SK-N-SH treated with all-trans-retinoic acid at 6 μM for 48 hours (cell line): ENCODE data around the gene SDK2.

Source experiments
- ARNTL ChIP-seq: fragments of 450-650 bp; formaldehyde crosslinking; IDR thresholded peaks from 2 replicates; pipeline ENCODE4 v1.5.0; 2020; ENCODE audit warnings: low read depth, mild to moderate bottlenecking, moderate library complexity, borderline replicate concordance
- GLIS3 ChIP-seq: fragments of 250-450 bp; sonication (Bioruptor Pico); IDR thresholded peaks from 2 replicates; pipeline ENCODE4 v1.5.0; 2020; ENCODE audit warnings: mild to moderate bottlenecking, moderate library complexity
- ISL1 ChIP-seq: fragments of 250-450 bp; sonication (Bioruptor Pico); IDR thresholded peaks from 2 replicates; pipeline ENCODE4 v2.1.2; 2022; ENCODE audit warnings: mild to moderate bottlenecking, moderate library complexity
- RARB ChIP-seq: fragments of 250-450 bp; sonication (Bioruptor Pico); IDR thresholded peaks from 2 replicates; pipeline ENCODE4 v1.8.0; 2021; ENCODE audit warnings: mild to moderate bottlenecking, moderate library complexity
- TCF4 ChIP-seq: fragments of 250-450 bp; sonication (Bioruptor Pico); IDR thresholded peaks from 2 replicates; pipeline ENCODE4 v1.8.0; 2021; ENCODE audit warnings: mild to moderate bottlenecking, moderate library complexity, borderline replicate concordance
- TOX ChIP-seq: fragments of 250-450 bp; sonication (Bioruptor Pico); IDR thresholded peaks from 2 replicates; pipeline ENCODE4 v1.8.0; 2021; ENCODE audit warnings: mild to moderate bottlenecking, moderate library complexity, borderline replicate concordance
- TSHZ2 ChIP-seq: fragments of 250-450 bp; sonication (Bioruptor Pico); IDR thresholded peaks from 2 replicates; pipeline ENCODE4 v1.5.0; 2020; ENCODE audit warnings: mild to moderate bottlenecking, moderate library complexity
- ZC3H10 ChIP-seq: fragments of 250-450 bp; sonication (Bioruptor Pico); IDR thresholded peaks from 2 replicates; pipeline ENCODE4 v1.5.1; 2021; ENCODE audit warnings: mild to moderate bottlenecking, moderate library complexity
- ZNF565 ChIP-seq: fragments of 450-650 bp; formaldehyde crosslinking; conservative IDR thresholded peaks from 2 replicates; pipeline ENCODE4 v1.5.0; 2020; ENCODE audit warnings: low read depth, mild to moderate bottlenecking, moderate library complexity
- TF ChIP-seq, protein P1 (sequence below): fragments of 250-450 bp; sonication (Bioruptor Pico); IDR thresholded peaks from 2 replicates; pipeline ENCODE4 v1.8.0; 2020; ENCODE audit warnings: mild to moderate bottlenecking, moderate library complexity, borderline replicate concordance

- TF ChIP-seq RARB (CRISPR knock-in tag) (no peak), TOX (CRISPR knock-in tag) (no peak), TSHZ2 (CRISPR knock-in tag) (no peak), TCF4 (CRISPR knock-in tag) (no peak), ZNF565 (CRISPR knock-in tag) (no peak), ISL1 (CRISPR knock-in tag) (no peak), ZC3H10 (CRISPR knock-in tag) (no peak), GLIS3 (CRISPR knock-in tag) (no peak), ARNTL (CRISPR knock-in tag) (no peak)
- TF ChIP-seq, protein P1, sequence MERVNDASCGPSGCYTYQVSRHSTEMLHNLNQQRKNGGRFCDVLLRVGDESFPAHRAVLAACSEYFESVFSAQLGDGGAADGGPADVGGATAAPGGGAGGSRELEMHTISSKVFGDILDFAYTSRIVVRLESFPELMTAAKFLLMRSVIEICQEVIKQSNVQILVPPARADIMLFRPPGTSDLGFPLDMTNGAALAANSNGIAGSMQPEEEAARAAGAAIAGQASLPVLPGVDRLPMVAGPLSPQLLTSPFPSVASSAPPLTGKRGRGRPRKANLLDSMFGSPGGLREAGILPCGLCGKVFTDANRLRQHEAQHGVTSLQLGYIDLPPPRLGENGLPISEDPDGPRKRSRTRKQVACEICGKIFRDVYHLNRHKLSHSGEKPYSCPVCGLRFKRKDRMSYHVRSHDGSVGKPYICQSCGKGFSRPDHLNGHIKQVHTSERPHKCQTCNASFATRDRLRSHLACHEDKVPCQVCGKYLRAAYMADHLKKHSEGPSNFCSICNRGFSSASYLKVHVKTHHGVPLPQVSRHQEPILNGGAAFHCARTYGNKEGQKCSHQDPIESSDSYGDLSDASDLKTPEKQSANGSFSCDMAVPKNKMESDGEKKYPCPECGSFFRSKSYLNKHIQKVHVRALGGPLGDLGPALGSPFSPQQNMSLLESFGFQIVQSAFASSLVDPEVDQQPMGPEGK: no peak
Measured at GRCh38 chr17:73617501-73617900, 26.7 kb downstream of the SDK2 start.
